ENCODE data around the gene TRPM1. TPM values are rescaled to one million over a fixed set of nuclear protein-coding genes. Genes with fewer than 3 reads are reported as not detected.

Gene TRPM1
- total RNA-seq = not detected in 2 replicates

GRCh38 chr15:31101262-31102038 is at the start of gene TRPM1:
TRPM1 (minus strand) TSS chr15:31101725; CDS start chr15:31081355, 20,370 bp downstream.

GRCh38 chr15:30991255-30992235 is 110.0 kb downstream of the TRPM1 start, which contains the start of gene MTMR10:
MTMR10 (minus strand) TSS chr15:30991628; CDS start chr15:30991506, 122 bp downstream.

Other genes with a start within 250 kb of the TRPM1 start
- gene FAN1, start 197.8 kb downstream of the TRPM1 start, total RNA-seq = 9.9 and 13.4 TPM in 2 replicates
- gene MTMR10, start 110.1 kb downstream of the TRPM1 start, total RNA-seq = 8.6 and 11.6 TPM in 2 replicates
- 55.3 and 67.1 TPM in 2 replicates for gene KLF13, start 225.1 kb upstream of the TRPM1 start, total RNA-seq